ENCODE data around the gene PLPP7.

- TF ChIP-seq YY1 (IDR thresholded peaks at IDR 0.05) (no peak), RAD21 (IDR thresholded peaks at IDR 0.05) (no peak), CTCF (IDR thresholded peaks at IDR 0.05; ENCODE audit: low read depth, low read length, missing input control) (no peak)
- TF ChIP-seq, protein P1, sequence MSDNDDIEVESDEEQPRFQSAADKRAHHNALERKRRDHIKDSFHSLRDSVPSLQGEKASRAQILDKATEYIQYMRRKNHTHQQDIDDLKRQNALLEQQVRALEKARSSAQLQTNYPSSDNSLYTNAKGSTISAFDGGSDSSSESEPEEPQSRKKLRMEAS (IDR thresholded peaks at IDR 0.05) = no peak
Measured at GRCh38 chr9:131255676-131256197, 33.8 kb upstream of the PLPP7 start.

All from liver (tissue), 3 donors.